ENCODE results near the gene WFIKKN2. TPM values are rescaled to one million over a fixed set of nuclear protein-coding genes. Genes with fewer than 3 reads are reported as not detected.
"Not testable (repeated sequence)": the region's sequence is repeated elsewhere in the genome, so short reads cannot be mapped to it uniquely, and the experiment has no call there.

The WFIKKN2 gene
- total RNA-seq, 1 experiment from 2014 or later = not detected

DNA sequence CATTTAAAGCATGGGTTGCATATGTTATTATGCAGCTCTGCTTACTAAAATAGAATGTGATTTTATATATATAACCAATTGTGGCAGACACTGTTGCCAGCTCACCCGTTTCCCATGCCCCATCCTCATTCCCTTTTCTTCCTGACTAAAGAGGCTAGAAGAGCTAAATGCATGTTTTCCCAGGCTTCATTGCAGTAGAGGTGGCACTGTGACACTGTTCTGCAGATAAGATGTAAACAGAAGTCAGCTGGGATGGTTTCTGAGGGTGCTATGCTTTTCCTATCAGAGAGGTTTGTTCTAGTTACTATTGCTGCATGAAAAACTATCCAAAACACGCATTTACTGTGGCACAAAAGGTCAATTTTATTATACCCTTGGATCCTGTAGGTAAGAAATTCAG lies 36.5 kb downstream of the WFIKKN2 start:
- peaks cover 3% of the 10 kb centered on the region for H3K27me3 ChIP-seq (replicated peaks; ENCODE audit: insufficient read depth, low read depth, low read length, poor library complexity)
- no peak overlapping the region for H3K4me3 ChIP-seq (ENCODE audit: low read depth, low read length, poor library complexity, severe bottlenecking)
- no peak for DNase-seq (ENCODE audit: low spot score)
- H3K4me1 ChIP-seq (ENCODE audit: insufficient read depth, low read length, poor library complexity, severe bottlenecking) = no peaks in the 10 kb centered on the region
- TF ChIP-seq, protein P1, sequence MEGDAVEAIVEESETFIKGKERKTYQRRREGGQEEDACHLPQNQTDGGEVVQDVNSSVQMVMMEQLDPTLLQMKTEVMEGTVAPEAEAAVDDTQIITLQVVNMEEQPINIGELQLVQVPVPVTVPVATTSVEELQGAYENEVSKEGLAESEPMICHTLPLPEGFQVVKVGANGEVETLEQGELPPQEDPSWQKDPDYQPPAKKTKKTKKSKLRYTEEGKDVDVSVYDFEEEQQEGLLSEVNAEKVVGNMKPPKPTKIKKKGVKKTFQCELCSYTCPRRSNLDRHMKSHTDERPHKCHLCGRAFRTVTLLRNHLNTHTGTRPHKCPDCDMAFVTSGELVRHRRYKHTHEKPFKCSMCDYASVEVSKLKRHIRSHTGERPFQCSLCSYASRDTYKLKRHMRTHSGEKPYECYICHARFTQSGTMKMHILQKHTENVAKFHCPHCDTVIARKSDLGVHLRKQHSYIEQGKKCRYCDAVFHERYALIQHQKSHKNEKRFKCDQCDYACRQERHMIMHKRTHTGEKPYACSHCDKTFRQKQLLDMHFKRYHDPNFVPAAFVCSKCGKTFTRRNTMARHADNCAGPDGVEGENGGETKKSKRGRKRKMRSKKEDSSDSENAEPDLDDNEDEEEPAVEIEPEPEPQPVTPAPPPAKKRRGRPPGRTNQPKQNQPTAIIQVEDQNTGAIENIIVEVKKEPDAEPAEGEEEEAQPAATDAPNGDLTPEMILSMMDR (conservative IDR thresholded peaks at IDR 0.05; ENCODE audit: low read depth, low read length) = no peak
- no peak for TF ChIP-seq EZH2 (IDR thresholded peaks at IDR 0.05; ENCODE audit: borderline replicate concordance, low read depth, low read length, poor library complexity, severe bottlenecking)
- ChIA-PET POLR2A (ENCODE audit: low non-redundant PET) (no interaction called here), CTCF (no interaction called here)
- no TSS peak for BruUV-seq (replicated peaks)
- intact Hi-C loops (cut with micrococcal nuclease; ENCODE audit: unreplicated experiment) = no loop called here
- H3K36me3 ChIP-seq (ENCODE audit: insufficient read depth, low read length, poor library complexity, severe bottlenecking) = no peaks in the 10 kb centered on the region
- no peak overlapping the region for H3K27ac ChIP-seq (ENCODE audit: low read depth, low read length, poor library complexity, severe bottlenecking)
- no peaks in the 10 kb centered on the region for H3K9me3 ChIP-seq (ENCODE audit: low read depth, low read length, poor library complexity, severe bottlenecking)

DNA sequence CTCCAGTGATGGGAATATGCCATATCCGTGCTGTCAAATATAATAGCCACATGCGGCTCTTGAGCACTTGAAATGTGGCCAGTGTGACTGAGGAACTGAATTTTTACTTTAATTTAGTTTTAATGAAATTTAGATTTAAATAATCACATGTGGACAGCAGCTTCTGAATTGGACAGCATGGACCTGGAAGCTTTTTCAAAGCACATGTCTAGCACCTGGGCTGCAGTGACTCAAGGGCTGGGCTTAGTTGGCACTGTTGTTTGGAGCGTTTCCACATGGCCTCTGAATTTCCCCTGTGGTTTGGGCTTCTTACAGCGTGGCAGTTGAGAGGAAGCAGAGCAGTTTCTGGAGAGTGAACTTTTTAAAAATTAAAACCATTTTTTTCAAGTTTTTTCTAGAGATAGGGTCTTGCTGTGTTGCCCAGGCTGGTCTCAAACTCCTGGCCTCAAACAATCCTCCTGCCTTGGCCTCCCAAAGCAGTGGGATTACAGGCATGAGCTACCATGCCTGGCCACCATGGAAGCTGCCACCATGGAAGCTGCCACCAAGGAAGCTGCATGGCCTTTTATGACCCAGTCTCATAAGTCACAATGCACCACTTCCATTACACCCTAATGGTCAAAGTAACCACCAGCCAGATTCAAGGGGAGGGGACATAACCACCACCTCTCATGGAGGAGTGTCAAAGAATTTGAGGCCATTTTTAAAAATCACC lies 37.5 kb downstream of the WFIKKN2 start:
- no peak for DNase-seq (ENCODE audit: low spot score)

DNA sequence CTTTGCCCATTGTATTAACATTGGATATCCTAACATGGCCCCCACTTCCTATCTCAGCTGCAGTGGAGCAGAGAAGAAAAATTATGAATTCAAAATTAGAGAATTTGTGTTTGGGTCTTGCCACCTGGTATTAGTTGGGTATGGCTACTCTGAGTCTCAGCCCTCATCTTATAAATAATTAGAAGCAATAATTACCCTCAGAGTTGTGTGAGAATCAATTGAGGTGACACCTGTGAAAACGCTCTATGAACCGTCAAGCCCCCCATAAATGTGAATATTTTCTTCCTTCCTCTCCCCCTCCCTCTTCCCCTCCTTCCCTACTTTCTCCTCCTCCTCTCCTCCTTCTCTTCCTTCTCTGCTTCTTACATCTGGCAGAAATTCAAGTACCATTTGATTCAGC lies 39.7 kb downstream of the WFIKKN2 start:
- TF ChIP-seq, protein P1 (conservative IDR thresholded peaks at IDR 0.05; ENCODE audit: low read depth, low read length) = no peak
- TF ChIP-seq EZH2 (IDR thresholded peaks at IDR 0.05; ENCODE audit: borderline replicate concordance, low read depth, low read length, poor library complexity, severe bottlenecking) = no peak
- H3K4me3 ChIP-seq (ENCODE audit: low read depth, low read length, poor library complexity, severe bottlenecking) = no peak overlapping the region
- ChIA-PET CTCF (interaction anchor here (0.5 kb wide), 1 partner anchor 397 kb away, joined by 5 read pairs; no protein-coding TSS in a partner anchor), POLR2A (ENCODE audit: low non-redundant PET) (no interaction called here)
- H3K27ac ChIP-seq (ENCODE audit: low read depth, low read length, poor library complexity, severe bottlenecking) = no peak overlapping the region
- no peak for DNase-seq (ENCODE audit: low spot score)
- H3K27me3 ChIP-seq (replicated peaks; ENCODE audit: insufficient read depth, low read depth, low read length, poor library complexity) = peaks cover 3% of the 10 kb centered on the region
- H3K4me1 ChIP-seq (ENCODE audit: insufficient read depth, low read length, poor library complexity, severe bottlenecking) = no peaks in the 10 kb centered on the region
- peaks cover 3% of the 10 kb centered on the region for H3K9me3 ChIP-seq (ENCODE audit: low read depth, low read length, poor library complexity, severe bottlenecking)
- intact Hi-C loops (cut with micrococcal nuclease; ENCODE audit: unreplicated experiment) = no loop called here
- no peaks in the 10 kb centered on the region for H3K36me3 ChIP-seq (ENCODE audit: insufficient read depth, low read length, poor library complexity, severe bottlenecking)
- no TSS peak for BruUV-seq (replicated peaks)

More for the DNA sequence above, 37.5 kb downstream of the WFIKKN2 start:
- TF ChIP-seq, protein P1 (conservative IDR thresholded peaks at IDR 0.05; ENCODE audit: low read depth, low read length) = no peak
- no peak for TF ChIP-seq EZH2 (IDR thresholded peaks at IDR 0.05; ENCODE audit: borderline replicate concordance, low read depth, low read length, poor library complexity, severe bottlenecking)
- no peak overlapping the region for H3K27ac ChIP-seq (ENCODE audit: low read depth, low read length, poor library complexity, severe bottlenecking)
- no peaks in the 10 kb centered on the region for H3K36me3 ChIP-seq (ENCODE audit: insufficient read depth, low read length, poor library complexity, severe bottlenecking)
- H3K4me3 ChIP-seq (ENCODE audit: low read depth, low read length, poor library complexity, severe bottlenecking) = no peak overlapping the region
- no peaks in the 10 kb centered on the region for H3K4me1 ChIP-seq (ENCODE audit: insufficient read depth, low read length, poor library complexity, severe bottlenecking)
- H3K27me3 ChIP-seq (replicated peaks; ENCODE audit: insufficient read depth, low read depth, low read length, poor library complexity) = peaks cover 3% of the 10 kb centered on the region
- POLR2A ChIA-PET (ENCODE audit: low non-redundant PET) = no interaction called here
- H3K9me3 ChIP-seq (ENCODE audit: low read depth, low read length, poor library complexity, severe bottlenecking) = no peaks in the 10 kb centered on the region
- intact Hi-C loops (cut with micrococcal nuclease; ENCODE audit: unreplicated experiment) = no loop called here
- BruUV-seq (replicated peaks) = no TSS peak
- CTCF ChIA-PET = no interaction called here

DNA sequence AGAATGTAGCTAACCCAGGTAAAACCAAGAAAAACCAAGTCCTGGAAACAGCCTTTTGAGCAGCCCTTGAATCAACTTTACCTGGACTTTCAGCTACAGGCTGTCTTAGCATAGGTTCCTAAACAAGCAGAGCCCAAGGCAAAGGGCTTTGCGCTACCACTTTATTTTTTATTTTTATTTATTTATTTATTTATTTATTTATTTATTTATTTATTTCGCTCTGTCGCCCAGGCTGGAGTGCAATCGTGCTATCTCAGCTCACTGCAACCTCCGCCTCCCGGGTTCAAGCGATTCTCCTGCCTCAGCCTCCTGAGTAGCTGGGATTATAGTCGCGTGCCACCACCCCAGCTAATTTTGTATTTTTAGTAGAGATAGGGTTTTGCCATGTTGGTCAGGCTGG lies 41.7 kb downstream of the WFIKKN2 start:
- H3K36me3 ChIP-seq (ENCODE audit: insufficient read depth, low read length, poor library complexity, severe bottlenecking); intact Hi-C loops (cut with micrococcal nuclease; ENCODE audit: unreplicated experiment); BruUV-seq (replicated peaks); H3K9me3 ChIP-seq (ENCODE audit: low read depth, low read length, poor library complexity, severe bottlenecking); H3K27me3 ChIP-seq (replicated peaks; ENCODE audit: insufficient read depth, low read depth, low read length, poor library complexity); H3K4me3 ChIP-seq (ENCODE audit: low read depth, low read length, poor library complexity, severe bottlenecking); DNase-seq (ENCODE audit: low spot score); H3K27ac ChIP-seq (ENCODE audit: low read depth, low read length, poor library complexity, severe bottlenecking); H3K4me1 ChIP-seq (ENCODE audit: insufficient read depth, low read length, poor library complexity, severe bottlenecking); CTCF ChIA-PET: not testable (repeated sequence)
- POLR2A ChIA-PET (ENCODE audit: low non-redundant PET) = interaction anchor here (0.7 kb wide), 1 partner anchor 78 kb away, joined by 4 read pairs; no protein-coding TSS in a partner anchor
